Measurements from ENCODE around the gene SKAP1.
A peak's percentile ranks its signal among the peaks of the same experiment; 100 is the strongest.

Gene SKAP1

DNA sequence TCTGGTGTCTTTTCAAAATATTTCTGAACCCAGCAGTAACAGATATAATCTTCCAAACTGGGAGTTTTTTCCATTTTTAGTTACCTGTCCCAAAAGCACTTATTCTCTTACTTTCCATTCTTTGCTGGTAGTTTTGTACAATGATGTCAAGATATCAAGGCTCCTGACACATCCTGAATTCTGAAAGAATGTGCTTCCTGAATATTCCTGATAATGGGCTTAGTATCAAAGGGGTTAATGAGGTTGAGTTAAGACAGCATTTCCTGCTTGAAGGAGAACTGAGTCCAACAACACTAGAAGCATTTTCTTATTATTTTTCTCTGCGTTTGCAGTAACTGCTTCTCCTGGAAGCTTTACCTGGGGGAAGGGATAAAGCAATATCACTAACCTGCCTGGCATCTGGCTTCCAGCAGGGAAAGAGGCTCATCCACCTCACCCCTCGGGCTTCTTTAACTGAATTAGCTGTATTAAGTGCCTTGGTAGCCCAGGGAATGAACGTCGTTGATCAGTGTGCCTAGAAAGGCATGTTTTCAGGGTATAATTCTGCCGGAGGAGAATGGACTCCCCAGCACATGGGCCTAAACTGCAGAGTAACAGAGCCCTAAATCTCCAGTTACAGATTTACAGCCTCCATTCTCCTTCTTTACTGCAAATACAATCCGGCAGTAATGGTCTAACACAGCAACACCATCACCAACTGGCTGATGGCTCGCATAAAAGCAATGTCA, 188.1 kb downstream of the SKAP1 start:
- DNase-seq (ENCODE audit: low read depth) = no peak

DNA sequence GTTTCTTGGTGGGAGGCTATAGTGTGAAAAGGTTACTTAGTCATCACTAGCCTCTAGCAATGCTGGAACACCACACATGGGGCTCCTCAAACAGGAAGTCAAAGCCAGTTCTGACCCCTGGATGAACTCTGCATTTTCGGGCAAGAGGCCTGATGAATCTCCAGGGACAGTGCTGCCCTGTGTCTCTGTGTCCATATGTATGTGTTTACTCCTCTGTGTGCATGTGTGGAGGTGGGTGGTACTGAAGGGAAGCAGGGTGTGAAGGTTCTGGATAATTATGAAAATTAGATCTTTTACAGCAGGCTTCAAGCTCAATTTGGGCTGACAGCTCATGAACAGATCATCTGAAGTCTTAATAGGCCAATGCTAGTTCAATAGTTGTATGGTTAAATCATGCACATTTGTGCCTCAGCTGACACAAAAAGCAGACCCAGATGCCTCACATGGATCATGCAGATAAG, 188.9 kb downstream of the SKAP1 start:
- no peak for DNase-seq (ENCODE audit: low read depth)

DNA sequence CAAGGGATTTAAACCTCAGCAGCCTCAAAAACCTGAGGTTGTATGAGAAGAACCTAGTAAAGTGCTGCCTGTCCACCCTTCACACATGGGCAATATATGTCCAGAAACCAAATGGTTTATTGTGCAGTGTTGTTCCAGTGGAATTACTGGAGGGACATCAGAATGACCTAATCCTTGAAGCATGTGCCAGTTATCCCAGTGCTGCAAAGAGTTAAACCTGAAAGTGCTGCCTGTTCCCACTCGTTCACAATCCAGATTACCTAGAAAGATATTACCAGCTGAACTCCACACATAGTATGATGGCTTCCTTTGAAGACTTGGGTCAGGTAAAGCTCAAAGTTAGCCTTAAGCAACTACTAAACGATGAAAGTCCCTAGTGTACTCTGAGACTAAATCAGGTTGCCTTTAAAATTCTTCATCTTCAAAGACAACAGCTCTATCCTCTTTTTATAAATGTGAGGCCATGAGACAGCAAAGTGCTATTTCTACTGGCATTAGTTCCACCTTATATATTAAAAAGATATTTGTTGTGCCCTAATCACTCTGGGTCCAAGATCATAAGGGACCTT, 189.4 kb downstream of the SKAP1 start:
- DNase-seq (ENCODE audit: low read depth) = no peak

DNA sequence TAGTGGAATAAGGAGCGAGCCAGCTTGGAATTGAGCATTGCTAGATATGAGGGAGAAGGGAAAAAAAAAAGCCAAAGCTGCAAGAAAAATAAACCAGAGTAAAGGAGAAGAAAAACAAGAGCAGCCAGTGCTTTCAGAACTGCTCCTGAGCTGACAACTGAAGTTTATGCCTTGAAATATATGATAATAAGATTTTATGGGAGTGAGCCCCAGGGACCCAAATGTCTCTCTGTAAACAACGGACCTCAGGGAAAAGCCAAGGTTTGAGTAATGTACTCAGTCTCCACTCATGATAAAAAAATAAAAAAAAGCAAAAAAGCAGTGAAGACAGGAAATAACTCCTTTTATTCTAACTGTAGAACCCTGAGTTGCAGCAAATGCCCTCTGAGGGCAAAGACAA, 189.9 kb downstream of the SKAP1 start:
- DNase-seq (ENCODE audit: low read depth) = no peak

DNA sequence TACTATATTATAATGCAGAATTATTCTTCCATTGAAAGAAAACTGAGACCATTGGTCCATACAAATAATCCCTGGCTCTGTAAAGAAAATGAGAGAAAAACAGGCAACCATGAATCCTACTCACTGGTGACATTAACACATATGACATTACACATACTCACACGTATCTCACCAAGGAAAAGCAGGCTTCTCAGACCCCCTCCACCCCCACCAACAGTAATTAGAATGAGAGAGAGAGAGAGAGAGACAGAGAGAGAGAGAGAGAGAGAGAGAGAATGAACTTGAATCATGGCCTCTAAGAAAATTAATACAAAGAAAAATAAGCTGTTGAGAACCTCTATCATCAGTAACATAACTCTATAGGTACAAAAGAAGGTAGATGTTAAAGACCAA, 190.4 kb downstream of the SKAP1 start:
- DNase-seq (ENCODE audit: low read depth) = no peak

DNA sequence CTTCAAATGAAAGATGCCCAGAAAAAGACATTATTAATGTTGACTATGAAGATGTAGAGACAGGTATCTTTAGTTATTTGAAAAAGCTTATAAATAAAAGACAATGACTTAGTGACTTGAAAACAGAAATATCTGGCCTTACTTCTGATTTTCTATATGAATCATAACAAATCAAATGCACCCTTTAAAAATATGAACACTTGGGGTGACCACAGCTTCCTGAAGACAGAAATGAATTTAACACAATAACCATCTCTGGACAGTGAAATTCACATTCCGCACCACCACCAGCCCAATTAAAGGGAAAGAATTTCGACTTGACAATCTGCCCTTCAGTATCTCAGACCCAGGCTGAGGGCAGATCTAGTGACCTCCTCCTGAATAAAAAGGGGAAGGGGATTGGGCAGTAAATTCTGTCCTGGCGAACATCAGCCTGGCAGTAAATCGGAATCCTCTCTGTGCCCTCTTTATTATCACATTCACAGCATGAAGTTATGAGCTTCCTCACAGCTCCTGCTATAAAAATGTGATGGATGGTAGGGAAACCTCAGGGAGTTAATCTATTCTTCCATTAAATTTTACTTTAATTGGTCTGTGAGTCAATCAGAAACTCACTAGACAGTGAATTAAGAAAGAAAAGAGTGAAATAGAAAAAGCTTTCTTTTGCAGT, 190.9 kb downstream of the SKAP1 start:
- no peak for DNase-seq (ENCODE audit: low read depth)

DNA sequence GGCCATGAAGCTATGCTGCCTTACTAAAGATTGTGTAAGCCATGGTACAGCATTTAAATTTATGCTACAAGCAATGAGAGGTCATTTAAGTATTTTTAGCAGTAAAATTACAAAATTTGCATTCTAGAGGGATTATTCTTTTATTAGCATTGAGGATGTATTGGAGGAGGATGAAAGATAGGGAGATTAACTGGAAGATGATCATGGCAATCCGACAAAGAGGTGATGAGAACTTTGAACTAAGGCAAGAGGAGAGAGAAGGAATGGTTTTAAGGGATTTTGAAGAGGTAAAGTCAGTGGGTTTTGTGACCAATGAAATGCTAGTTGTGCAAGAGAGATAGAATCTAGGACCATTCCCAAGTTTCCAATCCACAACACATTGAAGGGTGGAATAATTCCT, 192.6 kb downstream of the SKAP1 start:
- DNase-seq (ENCODE audit: low read depth) = no peak

DNA sequence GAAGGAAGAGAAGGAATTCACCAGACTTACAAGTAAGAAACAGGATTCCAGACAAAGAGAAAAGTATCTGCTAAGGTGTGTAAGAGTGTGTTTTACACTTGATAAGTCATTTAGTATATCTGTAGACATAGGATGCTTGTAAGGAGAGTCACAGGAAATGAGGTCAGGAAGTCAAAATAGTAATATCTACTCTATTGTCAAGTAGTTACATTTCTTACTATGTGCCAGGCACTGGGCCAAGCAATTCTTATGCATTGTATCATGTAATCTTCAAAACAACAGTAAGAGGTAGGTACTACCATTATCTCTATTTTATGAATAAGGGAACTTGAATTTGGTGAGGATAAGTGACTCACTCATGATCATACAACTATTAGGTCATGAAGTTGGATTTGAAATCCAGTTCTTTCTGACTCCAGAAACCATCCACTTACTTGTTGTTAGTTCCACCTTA, 193.3 kb downstream of the SKAP1 start:
- no peak for DNase-seq (ENCODE audit: low read depth)

DNA sequence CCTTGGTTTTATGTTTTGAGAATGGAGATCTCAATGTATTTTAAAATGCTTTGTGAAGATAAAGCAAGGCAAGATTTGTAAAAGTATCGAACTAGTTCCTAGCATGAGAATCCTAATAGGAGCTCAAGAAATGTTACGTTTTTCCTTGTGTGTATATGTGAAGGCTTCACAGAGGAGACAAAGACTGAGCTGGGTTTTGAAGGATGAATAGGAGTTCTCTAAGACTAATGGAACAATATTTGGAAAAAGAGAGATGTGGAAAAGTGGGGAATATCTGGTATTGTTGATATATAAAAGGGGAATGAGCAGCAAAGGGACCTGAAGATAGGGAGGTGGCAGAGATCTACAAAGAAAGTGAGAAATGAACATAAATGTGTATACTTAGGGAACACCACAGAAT, 195.1 kb downstream of the SKAP1 start:
- DNase-seq (ENCODE audit: low read depth) = no peak

DNA sequence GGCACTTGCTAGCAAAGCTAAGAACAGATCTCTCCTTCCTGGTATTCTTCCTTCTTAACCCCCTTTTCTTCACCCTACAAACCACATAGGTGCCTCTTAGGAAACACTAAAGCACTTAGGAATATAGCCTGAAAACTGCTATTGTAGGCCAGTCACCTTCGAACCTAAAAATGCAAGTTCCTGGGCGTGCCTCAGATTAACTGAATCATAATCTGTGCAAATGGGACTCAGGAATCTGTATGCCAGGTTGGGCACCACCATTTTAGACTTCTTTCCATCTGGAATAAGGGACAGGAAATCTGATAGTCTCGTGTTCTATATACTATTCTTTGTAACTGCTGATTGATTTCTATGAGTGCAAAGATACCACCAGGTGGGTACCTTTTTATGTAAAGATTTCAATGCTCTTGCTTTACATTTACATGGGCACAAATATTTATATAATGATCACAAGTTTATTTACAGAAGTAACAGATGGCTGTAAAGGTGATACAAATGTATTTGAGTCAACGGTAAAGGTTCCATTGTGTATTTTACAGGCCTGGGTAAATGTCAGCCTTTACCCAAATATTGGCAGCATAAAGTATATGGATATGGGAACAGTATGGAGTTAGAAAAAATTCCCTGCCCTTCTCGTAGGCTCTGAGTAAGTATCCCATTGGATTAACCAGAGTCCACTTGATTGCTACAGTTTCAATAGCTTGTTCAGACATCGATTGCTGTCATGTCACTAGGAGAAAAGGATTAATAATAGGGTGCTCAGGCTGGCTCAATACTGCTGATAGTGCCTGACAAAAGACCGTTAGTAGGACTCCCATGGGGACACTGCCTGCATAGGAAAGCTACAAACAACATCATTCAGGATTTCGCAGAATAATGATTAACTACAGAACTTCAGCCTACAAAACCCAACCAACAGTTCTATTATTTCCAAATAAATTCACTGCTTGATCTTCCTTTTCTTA, 197.7 kb downstream of the SKAP1 start:
- DNase-seq (ENCODE audit: low read depth) = no peak

DNA sequence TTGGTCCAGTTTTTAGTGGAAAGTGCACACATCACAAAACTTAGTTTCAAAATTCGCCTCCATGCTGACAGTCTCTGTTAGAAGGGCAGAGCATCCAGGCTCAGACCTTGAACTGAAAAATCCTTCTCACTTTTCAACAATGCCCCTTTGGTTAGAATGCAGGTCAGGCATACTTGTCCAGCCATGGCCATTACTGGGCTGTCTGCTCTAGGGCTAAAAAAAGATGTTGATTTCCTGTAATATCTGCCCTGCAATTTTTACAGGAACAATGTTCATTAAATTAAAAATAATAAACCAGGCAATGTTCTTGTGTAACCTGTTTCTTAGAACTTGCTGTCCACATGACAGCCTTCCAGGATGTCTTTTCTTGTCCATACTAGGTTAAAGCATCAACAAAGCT, 200.1 kb downstream of the SKAP1 start:
- no peak for DNase-seq (ENCODE audit: low read depth)

DNA sequence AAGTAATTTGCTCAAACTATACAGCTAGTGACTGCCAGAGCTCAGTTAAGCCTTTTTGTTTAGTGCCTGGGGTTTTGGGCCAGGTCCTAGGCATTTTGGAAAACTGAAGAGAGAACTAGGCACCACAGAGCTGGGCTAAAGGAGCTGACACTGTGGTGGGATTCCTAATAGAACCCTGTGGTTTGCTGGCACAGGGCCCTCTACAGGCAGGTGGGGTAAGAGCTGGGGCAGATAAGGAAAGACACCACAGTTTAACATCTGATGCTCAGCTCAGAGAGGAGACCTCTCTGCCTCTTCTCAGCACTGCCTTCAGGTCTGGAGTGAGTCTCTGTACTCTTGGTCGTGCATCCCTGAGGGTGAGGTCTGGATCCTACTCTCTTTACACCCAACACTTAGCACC, 201.3 kb downstream of the SKAP1 start:
- no peak for DNase-seq (ENCODE audit: low read depth)

DNA sequence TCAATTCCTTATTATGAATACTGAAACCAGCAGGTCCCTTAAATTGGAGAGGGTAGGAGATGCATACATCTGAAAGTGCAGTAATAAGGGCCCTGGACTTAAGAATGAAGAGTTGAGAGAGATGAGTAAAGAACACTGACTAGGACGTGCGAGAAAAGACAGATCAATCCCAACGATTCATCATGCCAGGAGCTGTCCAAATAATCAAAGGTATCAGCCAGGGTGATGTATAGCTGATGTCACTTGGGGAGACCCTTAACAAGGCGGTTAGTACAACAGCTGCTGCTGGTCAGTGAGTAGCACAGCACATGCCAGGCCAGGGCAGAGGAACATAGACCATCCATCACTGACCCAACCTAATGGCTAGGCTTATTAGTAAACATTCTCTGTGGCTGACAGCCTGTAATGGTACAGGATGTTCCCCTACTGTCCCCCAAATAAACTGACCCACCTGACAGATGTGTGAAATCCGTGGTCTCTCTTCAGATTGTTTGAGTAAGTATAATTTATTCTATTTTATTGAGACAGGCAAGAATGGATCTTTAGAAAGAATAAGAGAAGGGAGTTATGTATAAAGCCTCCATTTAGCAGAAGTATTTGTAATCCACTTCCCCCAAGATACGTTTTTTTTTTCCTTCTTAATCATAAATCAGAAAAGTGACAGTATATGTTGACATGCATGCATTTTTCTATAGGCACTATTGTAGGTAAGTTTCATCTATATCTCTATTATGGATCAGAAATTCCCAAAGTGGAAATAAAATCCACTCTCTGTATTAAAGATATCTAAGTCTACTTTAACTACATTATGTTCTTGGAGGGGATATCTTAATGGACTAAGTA, 204.1 kb downstream of the SKAP1 start:
- no peak for DNase-seq (ENCODE audit: low read depth)

DNA sequence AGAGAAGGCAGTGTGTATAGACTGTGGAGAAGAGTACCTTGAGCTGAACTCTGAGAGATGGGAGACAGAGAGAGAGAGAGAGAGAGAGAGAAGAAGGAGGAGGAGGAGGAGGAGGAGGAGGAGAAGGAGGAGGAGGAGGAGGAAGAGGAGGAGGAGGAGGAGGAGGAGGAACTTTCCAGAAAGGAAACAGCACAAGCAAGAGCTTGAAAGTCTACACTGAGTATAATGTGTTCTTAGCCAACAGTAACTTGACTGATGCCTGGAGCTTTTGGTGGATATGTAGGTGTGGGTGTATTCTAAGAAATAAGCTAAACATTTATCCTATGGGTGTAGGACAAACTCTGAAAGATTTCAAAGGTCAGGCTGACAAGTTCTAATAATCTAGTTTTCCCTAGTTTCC, 206.1 kb downstream of the SKAP1 start:
- no peak for DNase-seq (ENCODE audit: low read depth)

DNA sequence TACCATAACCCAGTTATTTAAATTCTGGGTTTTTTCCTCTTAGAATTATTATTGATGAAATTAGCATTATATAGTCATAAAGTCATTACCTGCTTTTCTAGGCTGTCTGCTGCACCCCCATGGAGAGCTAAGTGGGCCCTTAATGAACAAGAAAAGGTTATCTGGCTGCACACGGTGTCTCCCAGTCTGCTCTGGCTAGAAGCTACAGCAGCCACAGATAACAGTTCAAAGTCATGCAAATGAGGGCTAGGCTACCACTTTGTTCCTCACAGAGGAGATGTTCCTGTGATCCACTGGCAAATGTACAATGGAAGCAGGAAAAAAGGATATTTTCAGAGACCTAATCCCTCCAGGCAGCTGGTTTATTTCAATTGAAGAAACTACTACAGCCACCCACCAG, 210.4 kb downstream of the SKAP1 start:
- no peak for DNase-seq (ENCODE audit: low read depth)

DNA sequence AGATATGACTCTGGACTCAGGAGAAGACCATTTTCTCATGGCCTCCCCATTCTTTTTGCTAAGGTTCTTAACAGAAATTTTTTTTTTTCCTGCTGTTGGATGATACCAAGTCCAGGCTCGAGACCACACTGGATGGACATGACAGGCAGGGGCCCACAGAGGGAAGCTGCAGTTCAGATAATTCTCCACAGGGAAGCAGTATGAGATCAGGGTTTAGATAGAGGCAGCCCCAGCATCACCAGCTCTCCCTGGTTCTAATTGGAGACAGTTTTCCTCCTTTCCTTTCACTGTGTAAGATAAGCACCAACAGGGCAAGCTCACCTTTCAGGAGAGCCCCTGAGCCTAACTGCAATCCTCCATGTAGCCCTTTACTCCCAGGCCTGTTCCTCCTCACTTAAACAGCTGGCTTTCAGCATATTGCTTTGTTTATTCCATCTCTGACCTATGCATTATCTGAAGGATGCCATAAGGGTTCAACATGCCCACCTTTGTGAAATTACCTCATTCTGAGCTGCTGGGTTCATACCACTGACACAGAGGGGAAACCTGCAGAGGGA, 214.4 kb downstream of the SKAP1 start:
- peak; percentile 11 for DNase-seq (ENCODE audit: low read depth)

DNA sequence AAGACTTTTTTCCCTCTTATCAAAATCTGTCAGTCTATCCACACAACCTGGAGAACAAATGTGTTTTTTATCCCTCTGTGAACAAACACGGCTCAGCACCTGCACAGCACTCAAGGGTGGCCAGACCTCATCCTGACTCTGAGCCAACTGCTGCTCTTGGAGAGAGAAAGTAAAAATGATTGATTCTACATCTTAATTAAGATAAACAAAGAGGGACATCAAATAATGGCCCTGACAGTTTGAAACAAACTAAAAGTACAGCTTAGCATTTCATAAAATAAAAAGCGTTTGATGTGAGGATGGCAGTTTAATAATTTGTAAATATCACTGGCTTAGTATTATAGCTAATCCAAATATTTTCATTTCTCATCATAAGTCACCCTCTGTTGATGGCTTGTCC, 216.2 kb downstream of the SKAP1 start:
- DNase-seq (ENCODE audit: low read depth) = no peak

DNA sequence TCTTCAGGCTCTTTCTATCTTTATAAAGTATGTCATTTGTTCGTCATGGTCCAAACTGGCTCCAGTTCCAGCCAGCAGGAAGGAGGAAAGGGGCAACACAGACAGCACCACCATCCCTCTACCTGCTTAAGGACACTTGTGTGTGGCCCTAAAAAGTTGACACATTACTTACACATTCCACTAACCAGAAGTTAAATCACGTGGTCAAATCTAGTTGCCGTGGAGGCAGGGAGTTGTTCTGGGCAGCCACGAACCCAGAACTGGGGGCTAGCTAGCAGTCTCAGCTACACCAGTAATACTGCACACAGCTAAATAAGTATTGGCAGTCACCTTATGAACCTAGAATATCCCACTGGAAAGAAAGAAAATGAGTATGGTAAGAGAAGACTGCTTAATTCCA, 218.2 kb downstream of the SKAP1 start:
- DNase-seq (ENCODE audit: low read depth) = no peak

DNA sequence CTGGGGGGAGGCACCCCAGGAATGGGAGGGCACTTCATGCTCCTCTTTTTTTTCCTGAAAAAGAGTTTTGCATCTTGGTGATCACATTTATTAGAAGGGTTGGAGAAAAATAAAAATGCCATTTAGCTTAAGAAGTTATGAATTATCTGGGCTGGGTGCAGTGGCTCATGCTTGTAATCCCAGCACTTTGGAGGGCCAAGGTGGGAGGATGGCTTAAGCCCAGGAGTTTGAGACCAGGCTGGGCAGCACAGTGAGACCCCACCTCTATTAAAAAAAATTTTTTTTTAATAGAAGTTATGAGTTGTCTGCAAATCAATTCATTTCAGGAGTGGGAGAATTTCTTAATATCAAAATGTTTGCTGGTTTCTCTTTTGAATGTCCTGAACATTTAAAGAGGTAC, 219.0 kb downstream of the SKAP1 start:
- no peak for DNase-seq (ENCODE audit: low read depth)

DNA sequence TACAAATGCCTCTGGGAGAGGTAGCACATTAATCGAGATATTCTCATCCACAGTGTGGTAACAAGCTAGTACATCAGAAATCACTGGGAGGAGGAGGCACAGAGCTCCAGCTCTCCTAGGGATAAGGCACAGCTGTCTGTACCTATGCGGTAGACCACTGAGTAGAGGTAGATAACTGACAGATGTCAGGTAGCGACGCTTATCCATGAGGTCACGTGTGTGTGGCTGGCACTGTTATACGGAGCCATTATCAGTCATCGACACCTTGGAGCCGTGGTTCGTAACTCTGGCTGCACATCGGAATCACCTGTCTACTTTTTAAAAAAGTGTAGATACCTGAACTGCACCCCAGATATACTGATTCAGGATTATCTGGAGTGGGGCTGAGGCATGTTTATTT, 220.0 kb downstream of the SKAP1 start:
- no peak for DNase-seq (ENCODE audit: low read depth)
